NCI-H2227 treated with DMSO at 0.1 percent for 48 hours (cell line): Measurements from ENCODE around the gene PAF1.
A peak's percentile ranks its signal among the peaks of the same experiment; 100 is the strongest.

Experiments
- DNase-seq: peaks from one replicate; lab custom pipeline; 2025; lab: John Stamatoyannopoulos, UW

PAF1 gene

DNA sequence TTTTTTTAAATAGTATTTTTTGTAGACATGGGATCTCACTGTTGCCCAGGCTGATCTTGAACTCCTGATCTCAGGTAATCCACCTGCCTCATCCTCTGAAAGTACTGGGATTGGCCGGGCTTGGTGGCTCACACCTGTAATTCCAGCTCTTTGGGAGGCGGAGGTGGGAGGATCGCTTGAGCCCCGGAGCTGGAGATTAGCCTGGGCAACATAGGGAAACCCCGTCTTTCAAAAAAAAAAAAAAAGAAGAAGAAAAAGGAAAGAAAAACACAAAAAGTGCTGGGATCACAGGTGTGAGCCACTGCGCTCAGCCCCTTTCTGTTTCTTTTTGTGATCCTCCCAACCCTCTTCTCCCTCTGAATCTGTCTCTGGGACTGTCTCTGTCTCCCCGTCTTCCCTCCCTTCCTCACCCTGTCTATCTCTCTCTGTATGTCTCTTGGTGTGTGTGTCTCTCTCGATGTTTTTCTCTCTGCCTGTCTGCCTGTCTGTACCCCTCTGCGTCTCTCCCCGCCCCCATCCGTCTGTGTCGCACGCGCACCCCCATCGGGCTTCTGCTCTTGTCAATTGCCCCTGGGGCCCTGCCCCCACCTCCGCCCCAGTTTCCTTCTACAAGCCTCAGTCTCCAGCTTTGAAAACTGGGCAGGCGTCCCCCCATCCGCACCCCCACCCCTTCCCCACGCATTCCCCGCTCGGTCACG lies 15.2 kb upstream of the PAF1 start:
- peak; percentile 98 for DNase-seq

DNA sequence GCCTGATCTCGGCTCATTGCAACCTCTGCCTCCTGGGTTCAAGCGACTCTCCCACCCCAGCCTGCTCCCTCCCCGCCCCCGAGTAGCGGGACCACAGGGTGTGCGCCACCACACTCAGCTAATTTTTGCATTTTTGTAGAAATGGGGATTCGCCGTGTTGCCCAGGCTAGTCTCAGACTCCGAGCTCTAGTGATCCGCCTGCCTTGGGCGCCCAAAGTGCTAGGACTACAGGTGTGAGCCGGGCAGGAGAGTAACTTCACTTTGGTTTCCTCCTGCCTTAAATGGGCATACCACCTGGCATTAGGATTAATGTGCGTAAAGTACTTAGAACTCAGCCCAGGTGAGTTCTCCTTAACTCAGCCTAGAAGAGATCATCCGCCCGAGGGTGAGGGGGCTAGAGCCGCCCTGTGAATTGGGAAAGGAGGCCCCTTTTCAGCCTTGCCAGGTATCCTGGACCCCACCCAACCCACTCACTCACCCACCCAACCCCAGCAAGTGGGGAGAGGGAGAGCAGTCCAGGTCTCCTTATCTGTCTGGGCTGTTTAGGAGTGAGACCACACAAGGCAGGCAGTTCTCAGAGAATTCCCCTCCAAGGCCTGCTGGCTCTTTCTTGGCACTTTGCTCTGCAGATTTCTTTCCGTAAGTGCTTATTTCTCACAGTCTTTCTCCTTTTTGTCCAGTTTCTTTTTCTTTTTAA lies 14.5 kb upstream of the PAF1 start:
- no peak for DNase-seq

DNA sequence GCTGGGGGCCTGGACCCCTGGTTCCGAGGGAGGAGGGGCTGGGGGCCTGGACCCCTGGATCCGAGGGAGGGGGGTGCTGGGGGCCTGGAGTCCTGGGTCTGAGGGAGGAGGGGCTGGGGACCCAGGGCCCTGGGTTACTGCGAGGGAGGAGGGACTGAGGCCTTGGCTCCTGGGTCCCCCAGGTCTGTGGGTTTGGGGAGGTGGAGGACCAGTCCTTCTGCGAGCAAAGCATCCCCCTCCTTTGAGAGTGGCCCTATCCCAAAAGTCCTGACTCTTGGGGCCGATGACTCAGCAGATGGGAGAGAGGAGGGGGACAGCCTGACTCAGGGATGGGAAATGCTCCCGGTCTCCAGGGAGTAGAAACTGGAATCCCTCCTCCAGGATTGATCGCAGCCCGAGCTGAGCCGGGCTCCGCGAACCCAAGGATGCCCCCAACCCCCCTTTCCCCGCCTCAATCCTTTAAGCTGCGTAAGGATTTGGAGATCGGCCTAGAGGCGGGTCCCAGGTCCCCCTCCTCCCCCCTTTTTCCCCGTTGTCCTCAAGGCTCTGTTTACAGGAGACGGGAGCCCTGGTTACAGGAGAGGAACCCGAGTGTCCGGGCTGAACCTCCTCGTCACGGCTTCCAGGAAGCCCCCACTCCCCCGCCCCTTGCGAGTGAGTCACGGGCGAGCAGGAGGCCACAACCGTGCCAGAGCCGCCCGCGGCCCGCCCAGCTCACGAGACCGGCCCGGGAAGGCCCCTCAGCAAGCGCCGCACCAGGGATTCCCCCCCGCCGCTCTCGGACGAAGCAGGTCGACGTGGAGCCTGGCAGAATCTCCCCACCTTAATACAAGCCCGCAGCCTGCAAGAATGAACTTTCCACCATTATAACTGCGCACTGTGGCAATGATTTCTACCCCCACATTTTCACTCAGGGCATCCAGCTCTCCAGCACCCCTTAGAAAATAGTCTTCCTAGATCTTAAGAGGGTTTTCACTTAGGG lies 12.7 kb upstream of the PAF1 start:
- peak; percentile 89 for DNase-seq

DNA sequence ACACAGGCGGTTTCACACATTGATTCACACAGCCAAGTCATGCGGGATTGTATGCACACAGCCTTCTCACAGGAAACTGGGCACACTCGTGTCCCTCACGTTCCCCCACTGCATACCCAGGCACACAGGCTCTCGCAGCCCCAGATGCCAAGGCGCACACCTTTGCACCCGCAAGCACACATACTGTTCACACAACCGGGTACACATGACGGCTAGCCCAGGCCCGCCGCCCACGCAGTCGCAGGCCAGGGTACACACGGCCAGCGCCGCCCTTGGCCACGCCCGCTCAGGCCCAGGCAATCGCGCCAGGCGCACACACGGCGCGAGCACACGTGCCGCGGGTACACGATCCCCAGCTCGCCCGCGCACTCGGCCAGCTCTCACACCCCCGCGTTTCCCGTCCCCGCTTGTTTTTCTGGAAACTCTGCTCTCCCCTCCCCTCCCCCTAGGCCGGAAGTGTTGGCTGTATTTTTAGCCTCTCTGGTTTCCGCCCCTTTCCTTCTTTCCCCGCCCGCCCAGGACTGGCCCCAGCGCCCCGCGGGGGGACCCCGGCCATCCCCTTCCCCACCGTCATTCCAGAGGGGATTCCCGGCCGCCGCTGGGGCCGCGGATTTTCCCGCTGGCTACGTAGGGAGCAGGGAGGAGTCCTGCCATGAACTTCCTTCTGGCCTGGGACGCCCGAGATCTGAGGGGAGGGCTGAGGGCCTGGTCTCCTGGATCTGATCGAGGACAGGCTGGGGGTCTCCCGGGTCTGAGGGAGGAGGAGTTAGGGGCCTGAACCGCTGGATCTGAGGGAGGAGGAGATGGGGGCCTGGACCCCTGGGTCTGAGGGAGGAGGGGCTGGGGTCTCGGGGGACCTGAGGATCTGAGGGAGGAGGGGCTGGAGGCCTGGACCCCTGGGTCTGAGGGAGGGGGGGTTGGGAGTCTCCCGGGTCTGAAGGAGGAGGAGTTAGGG lies 11.7 kb upstream of the PAF1 start:
- DNase-seq, result peak; percentile 97

DNA sequence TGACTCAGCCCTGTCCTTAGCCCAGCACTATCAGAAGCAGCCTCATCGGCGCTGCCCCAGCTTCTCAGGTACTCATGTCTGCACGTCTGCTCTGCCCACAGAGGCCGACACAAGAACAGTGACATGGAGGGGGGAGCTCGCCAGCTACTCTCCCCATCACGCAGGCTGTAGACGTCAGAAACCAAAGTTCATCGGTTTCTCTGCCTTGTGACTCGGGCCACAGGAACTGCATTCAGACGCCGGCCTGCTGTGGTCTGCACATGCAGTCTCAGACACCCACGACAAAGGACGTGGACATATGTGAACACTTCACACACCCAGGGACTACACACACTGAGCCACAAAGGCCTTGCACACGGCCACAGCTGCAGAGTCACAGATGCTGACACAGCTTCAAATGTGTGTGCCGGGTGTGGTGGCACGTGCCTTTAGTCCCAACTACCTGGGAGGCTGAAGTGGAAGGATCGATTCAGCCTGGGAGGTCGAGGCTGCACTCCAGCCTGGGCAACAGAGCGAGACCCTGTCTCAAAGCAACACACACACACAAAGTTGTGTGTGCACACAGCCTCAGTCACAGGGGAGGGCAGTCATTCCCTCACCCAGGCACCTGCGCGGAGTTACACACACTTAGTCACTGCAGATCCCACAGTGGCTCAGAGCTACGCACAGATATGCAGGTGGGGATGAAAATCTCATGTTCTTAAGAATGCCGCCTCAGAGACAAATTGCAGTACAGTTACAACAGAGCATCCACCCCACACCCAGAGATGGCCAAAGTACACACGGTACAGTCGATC lies 10.8 kb upstream of the PAF1 start:
- no peak for DNase-seq

DNA sequence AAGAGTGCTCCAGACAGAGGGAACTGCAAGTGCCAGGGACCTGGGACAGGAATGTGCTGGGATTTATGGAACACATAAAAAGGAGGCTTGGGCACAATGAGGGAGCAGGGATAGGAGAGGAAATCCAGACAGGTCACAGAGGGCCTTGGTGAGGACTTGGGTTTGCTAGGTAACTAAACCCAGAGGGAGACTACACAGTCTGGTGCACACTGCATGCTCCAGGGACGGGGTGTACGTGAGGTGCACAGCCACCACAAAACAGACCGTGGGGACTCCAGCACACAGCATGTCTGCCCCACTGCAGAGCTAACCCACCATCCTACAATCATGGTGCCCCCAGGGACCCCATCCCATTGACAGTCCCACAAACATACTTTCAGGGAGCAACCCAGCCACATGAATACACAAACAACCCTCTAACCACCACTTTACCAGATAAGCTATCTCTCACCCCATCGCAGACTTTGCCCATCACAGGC lies 10.2 kb upstream of the PAF1 start:
- no peak for DNase-seq

DNA sequence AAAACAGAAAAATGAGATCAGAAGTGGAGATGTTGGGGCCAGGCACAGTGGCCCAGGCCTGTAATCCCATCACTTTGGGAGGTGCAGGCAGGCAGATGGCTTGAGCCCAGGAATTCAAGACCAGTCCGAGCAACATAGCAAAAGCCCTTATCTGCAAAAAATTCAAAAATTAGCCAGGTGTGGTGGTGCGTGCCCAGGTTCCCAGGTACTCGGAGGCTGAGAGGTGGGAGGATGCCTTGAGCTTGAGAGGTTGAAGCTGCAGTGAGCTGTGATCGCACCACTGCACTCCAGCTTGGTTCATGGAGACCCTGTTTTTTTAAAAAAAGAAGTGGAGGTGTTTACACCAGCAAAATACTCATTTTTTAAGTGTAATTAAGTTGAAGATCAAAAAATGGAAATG lies 9.2 kb upstream of the PAF1 start:
- DNase-seq, result no peak

DNA sequence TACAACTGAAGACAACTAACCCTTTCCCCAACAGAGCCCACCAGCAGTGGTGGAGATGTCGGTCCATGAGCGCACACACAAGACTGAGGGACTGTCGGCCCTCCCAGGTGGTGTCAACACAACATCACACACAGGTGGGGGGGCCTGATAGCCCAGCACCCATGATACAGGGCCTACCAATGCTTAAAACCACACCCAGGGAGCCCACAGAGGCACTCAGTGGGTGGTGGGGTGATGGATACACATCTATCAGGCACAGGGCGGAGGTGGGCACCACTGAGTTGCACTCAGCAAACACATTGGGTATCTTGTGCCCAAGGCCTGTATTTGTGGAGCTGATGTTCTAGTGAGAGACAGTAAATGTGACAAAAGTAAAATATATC lies 8.8 kb upstream of the PAF1 start:
- no peak for DNase-seq

DNA sequence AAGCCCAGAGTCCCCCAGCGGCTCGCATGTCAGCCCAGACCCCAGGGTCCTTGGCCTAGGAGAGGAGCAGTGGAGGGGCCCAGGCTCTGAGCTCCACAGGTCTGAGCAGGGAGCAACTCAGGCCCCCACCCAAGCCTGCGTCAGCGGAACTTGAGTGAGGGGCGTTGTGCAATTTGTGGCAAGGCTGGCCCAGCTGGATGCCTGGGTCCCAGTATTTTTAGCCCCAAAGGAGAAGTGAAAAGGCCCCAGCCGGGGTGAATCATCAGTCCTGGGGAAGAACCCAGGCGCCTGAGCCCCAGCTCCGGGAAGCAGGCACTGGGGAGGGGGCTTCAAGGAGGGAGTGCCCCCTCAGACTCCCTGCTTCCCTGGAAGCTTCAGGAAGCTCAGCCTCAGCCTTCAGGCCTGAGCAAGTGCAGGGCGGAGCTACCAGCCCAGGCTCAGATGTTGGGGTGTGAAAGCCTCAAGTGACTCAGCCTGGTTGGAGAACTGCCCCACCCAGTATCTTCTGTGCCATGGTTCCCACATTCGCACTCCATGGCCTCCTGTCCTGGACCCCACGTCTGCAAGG lies 7.5 kb upstream of the PAF1 start:
- DNase-seq, result no peak

DNA sequence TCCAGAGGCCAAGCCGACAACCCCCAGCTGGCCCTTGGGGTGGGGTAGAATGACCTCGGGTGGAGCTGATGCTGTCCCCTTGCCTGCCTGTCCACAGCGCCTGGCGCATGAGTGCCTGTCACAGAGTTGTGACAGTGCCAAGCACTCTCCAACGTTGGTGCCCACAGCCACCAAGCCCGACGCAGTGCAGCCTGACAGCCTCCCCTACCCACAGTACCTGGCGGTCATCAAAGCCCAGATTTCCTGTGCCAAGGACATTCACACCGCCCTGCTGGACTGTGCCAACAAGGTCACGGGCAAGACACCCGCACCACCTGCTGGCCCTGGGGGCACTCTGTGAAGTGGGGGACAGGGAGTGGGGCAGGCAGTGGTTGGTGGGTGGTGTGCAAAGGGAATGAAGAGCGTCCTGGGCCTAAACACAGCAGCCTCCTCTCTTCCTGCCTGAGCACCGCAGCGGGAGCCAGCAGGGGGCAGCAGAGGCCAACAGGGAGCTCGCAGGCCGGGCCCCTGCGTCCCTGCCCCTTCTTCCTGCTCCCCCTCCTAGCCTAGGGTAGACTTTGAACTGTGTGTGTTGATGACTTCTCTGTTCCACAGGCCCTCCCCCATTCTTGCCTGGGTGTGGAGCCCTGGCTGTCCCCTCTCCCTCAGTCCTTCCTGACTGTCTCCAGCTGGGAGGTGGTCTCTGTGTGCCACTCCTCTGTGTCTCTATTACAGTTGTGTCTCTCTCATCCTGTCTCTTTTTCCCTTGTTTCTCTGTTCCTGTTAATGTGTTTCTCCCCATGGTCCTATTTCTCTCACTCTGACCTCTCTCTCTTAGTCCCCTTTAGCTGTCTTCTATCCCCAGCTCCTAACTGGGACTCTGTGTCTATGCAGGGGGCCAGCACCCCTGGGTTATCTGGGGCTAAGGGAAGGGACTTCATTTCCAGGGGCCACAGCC lies 6.7 kb upstream of the PAF1 start:
- DNase-seq, result peak; percentile 94

DNA sequence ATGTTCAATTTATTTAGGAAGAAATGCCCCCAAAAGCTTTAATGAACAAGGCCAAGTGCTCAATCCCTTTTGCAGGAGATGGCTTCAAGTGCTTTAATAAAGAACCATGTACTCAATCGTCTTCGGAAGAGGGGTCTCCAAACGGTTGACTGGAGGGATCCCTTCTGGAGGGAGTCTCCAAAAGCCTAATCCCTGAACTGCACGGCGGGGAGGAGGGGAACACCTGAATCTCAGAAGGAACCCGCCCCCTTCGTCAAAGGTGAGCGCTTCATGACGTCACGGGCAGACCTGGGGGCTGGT lies 505 bp downstream of the PAF1 start:
- no peak for DNase-seq

DNA sequence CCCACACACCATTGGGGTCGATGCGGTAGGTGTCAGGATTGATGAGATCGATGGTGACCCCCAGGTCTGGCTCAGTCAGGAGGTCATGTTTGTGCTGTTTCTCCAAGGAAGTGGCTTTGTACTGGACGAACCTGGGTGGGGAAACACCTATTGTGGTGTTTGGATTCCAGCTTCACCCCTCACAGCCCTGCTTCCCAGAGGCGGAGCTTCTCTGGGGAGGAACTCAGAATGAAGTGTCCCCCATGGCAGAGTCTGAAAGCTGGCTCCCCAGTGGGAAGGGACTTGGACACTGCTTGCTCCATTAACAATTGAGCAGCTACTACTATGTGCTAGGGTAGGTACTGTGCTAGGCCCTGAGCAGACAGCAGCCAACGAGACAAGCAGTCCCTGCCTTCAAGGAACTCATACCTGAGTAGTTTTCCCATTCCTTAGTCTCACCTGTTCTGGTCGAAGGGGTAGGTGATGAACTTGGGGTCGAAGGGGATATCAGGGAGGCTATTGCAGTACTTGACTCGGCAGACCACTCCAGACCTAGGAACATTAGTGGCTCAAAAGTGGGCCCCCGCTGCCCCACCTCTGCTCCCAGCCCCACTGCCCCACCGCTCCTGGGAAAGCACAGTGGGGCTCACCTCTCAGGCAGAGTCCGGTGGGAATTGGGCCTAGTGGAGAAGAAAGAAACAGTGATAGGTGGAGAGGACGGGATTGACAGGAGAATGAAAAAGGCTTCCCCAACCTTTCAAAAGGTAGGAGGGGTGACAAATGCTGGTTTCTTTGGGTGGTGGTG lies 1.1 kb downstream of the PAF1 start:
- DNase-seq, result peak; percentile 76

DNA sequence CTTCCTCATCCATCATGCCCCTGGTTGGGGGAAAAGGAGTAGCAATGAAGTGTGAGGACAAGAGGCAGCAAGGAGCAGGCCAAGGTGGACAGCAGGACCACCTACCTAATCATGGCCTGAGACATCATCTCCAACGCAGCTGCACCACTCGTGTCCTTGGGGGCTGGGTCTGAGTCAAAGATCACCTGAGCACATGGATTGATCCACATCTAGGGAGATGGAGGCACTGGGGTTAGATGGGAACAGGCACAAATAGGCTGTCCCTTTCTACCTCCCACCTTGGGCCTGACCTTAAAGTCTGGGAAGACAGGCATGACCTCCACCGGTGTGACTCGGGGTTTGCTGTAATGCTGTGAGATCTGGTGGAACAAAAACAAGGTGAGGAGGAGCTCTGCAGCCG lies 2.2 kb downstream of the PAF1 start:
- DNase-seq, result no peak

DNA sequence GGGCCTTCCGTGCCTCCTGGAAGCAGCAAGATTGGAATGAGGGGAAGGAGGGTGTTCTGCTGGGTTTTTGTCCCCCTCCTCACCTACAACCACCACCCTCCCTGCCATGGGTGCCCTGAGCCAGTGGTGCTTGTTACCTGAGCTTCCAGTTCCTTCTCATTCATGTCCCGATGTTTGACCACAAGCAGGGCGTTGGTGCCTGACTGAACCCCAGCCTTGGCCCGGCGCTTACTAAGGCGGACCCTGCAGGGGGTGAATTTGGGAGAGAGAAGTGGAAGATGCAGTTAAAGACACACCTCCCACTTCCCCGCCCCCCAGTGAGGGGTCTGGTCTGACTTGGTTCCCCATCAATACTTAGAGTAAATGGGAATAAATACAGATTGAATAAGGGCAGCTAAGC lies 4.3 kb downstream of the PAF1 start:
- no peak for DNase-seq

DNA sequence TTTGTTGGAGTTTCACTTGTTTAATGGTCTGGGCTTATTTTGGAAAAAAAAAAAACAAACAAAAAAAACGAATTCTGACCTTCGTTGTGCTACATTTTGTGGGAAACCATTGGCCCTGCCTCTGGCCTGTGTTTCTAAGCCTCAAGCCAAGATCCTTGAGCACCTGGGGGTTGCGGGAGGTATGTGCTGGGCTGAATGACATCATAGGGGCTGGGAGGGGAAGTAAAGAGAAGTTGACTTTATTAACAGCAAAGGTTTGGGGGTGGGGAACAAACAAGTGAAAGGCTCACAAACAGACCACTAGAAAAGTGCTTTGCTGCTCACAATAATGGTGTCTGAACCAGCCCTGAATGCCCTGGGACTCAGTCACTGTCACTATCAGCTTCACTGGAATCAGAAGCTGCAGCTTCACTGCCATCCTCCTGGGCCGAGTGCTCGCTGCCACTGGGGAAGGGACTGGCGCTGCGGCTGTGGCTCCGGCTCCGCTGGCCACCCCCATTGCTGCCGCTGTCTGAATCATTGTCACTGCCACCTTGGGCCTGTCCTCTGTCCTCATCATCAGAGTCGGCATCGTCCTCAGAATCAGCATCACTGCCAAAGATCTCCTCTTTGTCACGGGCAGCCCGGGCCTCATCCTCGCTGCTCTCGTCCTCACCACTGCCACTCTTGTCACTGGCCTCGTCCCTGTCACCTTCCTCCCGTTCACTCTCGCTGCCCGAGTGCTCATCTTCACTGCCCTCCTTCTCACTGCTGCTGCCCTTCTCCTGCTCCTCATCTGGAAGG lies 5.1 kb downstream of the PAF1 start:
- DNase-seq, result no peak

DNA sequence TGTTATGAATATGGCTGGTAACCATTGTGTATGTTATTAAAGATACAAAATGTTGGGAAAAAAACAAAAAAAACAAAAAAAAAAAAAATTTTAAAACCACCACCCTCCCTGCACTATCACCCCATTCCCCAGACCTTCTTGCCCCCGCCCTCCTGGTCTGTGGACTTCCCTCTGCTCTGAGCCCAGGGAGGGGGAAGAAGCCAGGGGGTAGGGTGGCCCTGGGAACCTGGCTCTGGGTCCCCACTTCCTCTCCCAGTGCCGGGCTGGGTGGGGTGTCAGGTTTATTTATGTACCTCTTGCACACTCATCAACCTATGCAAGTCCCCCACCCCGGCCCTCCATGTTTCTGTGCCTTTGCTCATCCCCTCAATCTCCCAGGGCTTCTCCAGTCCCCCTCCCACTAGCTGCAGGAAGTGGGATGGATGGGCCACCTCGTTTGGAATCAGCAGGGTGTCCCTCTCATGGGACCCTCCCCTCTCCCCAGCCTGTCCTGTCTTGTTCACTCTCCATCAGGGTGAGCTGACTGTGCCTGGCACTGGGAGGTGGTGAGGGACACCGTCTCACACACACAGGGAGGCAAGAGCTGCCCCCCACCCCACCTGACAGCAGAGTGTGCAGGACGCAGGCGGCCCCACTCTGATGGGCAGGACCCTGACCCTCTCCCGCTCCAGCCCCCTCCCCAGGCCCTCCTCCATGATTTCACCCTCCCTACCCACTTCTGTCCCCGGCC lies 5.9 kb downstream of the PAF1 start:
- no peak for DNase-seq
